IMR-90 (cell line): ENCODE results near the gene RNF224.

Source experiments
- CEBPB ChIP-seq: IDR thresholded peaks from 2 replicates; pipeline ENCODE4 v1.6.1; 2012; ENCODE audit warnings: low read depth, low read length, improper control_type of control experiment
- CTCF ChIP-seq: conservative IDR thresholded peaks from 2 replicates; pipeline ENCODE4 v1.5.1; 2012; ENCODE audit warnings: mild to moderate bottlenecking, low read depth, low read length, improper control_type of control experiment
- ELK1 ChIP-seq: fragments of 150-350 bp; IDR thresholded peaks from 2 replicates; pipeline ENCODE4 v1.6.1; 2016; ENCODE audit warnings: low read depth, mild to moderate bottlenecking, low read length, moderate library complexity, borderline replicate concordance
- POLR2A ChIP-seq: IDR thresholded peaks from 2 replicates; pipeline ENCODE4 v1.6.1; 2012; ENCODE audit warnings: mild to moderate bottlenecking, low read depth, low read length
- RCOR1 ChIP-seq: IDR thresholded peaks from 2 replicates; pipeline ENCODE4 v1.6.1; 2012; ENCODE audit warnings: mild to moderate bottlenecking, low read length, improper control_type of control experiment; ENCODE audit not compliant: insufficient replicate concordance

GRCh38 chr9:137254624-137255447, 27.5 kb downstream of the RNF224 start, which contains the start of gene NELFB:
- TF ChIP-seq CTCF (peak; percentile 17; the same call in 1 of the 2 replicates), POLR2A (0 out of 2 replicates have a peak, but pooled peaks have one; percentile 22), CEBPB (no peak), ELK1 (no peak), RCOR1 (peak; percentile 38)
